Sigmoid colon (tissue), 4 donors: ENCODE results near the gene TDRD7.

ENCODE experiments used
- CTCF ChIP-seq, 4 experiments: fragments of 450-650 bp in 3 of 4; fragments of 200-600 bp in 1 of 4; IDR thresholded peaks; one replicate each; pipeline ENCODE4 v1.5.1; 2016 to 2019; ENCODE audit warnings: antibody characterized with exemption in 4 of 4, mild to moderate bottlenecking in 3 of 4, moderate library complexity in 2 of 4
- EP300 ChIP-seq, 4 donors: sonication (generic); formaldehyde crosslinking; IDR thresholded peaks; one replicate each; pipeline ENCODE4 v1.6.1; 2017; ENCODE audit warnings: antibody characterized with exemption in 4 of 4
- POLR2A ChIP-seq, 2 donors: fragments of 450-650 bp; IDR thresholded peaks; one replicate each; pipeline ENCODE4 v1.6.1; 2016; ENCODE audit warnings: antibody characterized with exemption in 2 of 2, mild to moderate bottlenecking in 2 of 2, moderate library complexity in 2 of 2

GRCh38 chr9:97368964-97369363, 42.9 kb upstream of the TDRD7 start:
- TF ChIP-seq CTCF (IDR thresholded peaks at IDR 0.05) (no peak), EP300 (IDR thresholded peaks at IDR 0.05) (no peak), POLR2A (IDR thresholded peaks at IDR 0.05) (no peak)
